Anterior cingulate cortex (tissue), 58 donors: ENCODE results near the gene GSG1.
A peak's percentile ranks its signal among the peaks of the same experiment; 100 is the strongest.
"Not testable (repeated sequence)": the region's sequence is repeated elsewhere in the genome, so short reads cannot be mapped to it uniquely, and the experiment has no call there.

Experiments
- DNase-seq, 58 donors: peaks; one replicate each; lab custom pipeline; 2025; lab: John Stamatoyannopoulos, UW

GSG1 gene

DNA sequence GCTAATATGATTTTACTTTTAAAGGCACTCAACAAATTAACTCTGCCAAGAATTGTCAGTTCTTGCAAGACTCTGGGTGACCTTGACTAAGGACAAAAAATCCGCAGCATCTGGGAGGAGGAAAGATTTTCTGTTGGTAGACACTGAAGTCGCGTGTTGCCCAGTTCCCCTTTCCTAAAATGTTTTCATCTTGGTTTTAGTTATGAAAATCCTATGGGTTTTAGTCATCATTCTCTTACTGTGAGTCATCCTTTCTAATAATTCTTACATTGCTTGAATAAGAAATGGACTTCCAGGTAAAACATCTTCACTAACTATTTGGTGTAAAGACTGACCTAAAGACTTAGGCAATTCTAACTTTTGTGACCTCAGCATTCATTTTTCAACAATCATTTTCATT, 9.1 kb downstream of the GSG1 start:
- DNase-seq: no peak

DNA sequence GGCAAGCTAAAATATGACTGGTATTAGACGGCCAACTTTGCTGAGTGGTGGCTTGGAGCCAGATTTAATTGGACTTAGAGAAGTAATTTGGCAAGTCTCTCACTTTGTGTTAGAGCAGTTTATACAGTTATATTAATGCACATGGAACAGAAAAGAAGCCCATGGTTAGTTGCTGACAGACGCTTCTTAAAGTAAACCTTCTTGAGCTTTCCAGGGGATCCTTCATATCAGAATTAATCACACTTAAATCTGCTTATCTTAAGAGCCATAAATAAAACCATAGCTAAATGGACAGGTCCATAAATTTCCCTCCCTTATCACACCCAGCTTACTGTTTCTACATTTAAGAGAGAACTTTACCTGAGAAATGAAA, 9.6 kb downstream of the GSG1 start:
- DNase-seq: no peak

- DNase-seq: no peak
These were observed 10.1 kb downstream of the GSG1 start for GRCh38 chr12:13093191-13093847.

DNA sequence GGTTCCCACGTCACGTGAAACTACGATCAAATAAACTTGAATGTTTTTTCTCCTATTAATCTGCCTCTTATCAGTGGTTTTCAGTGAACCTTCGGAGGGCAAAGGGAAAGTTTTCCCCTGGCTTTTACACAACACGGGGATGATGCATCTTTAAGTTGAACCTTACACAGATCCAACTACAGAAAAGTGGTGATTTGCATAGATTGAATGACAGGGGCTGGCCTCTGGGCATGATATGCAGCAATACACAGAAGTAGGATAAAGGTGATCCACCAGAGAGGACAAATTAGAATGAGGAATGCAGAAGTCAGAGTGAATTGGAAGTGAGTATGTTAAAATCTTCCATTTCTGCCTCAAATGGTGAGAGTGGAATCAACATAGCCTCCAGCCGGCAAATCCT, 11.6 kb downstream of the GSG1 start:
- no peak for DNase-seq

GRCh38 chr12:13090054-13090453, 13.4 kb downstream of the GSG1 start:
- DNase-seq: no peak

DNA sequence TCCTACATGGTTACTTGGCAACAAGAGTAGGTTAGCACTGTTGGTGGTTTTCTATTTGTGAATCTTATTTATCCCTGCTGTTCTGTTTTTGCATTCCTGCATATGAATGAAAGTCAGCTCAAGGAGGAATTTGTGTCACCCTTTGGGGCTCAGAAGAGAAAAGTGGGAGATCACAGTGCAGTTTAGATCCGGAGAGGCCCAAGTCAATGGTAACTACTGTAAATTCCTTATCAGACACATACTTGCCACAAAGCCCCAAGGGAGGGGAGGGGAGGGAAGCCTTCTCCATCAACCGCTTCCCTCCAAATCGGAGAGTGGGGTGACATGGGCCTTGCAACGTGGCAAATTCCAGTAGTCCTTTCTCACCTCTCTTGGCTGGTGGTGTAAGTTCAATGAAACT, 15.0 kb downstream of the GSG1 start:
- no peak for DNase-seq

- no peak for DNase-seq
These were observed 15.7 kb downstream of the GSG1 start for GRCh38 chr12:13087766-13088165.

GRCh38 chr12:13085968-13086686, 17.3 kb downstream of the GSG1 start:
- no peak for DNase-seq

DNA sequence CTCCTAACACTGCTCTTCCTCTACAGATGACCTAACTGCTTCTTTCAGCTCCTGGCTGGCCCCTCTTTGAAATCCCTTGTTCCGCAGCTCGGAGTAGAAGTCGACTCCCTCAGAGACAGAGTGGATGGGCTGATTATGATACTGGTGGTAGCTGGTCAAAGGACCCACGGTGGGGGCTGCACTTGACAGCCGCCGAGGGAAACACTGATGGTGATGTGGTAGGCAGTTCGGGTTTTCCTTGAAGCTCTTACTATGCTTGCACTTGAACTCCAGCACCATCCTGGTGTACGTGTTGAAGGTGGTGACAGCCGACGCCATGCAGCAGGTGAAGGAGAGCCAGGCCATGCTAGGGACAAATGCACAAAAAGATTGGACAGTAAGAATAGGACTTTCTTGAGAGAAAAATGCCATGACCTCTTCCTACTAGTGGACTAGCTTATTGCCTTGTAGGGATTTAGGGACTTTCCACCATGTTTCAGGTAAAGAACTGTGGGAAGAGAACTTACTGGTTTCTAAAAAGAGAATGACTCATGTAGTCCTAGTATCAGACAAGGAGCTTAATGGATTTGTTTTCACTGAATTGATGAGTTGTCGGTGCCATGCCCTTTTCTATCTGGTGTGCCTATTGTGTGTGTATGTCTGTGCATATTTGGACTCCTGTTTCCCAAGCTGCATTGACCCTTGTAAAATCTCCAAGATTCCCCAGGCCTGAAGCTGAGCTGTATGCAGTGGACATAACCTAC, 18.4 kb downstream of the GSG1 start:
- DNase-seq: no peak

- not testable (repeated sequence) for DNase-seq
These were observed 19.8 kb downstream of the GSG1 start for GRCh38 chr12:13083638-13084037.

GRCh38 chr12:13082861-13083260, 20.6 kb downstream of the GSG1 start:
- no peak for DNase-seq

DNA sequence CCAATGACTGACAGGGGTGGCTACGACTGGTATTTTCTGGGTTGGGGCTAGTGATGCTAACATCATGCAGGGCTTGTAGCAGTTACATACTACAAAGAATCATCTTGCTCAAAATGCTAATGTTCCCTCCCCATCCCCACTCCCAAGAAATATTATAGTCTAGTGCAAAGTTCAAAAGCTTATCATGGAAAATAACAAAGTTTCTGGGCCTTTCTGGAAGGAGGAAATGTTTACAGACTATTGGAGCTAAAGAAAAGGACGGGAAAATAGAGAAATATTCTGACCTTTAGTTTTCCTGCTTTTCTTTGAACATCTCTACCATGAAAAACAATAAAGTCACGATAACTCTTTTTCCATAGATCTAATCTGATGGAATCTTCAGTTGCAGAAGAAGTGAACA, 23.2 kb downstream of the GSG1 start:
- no peak for DNase-seq

DNA sequence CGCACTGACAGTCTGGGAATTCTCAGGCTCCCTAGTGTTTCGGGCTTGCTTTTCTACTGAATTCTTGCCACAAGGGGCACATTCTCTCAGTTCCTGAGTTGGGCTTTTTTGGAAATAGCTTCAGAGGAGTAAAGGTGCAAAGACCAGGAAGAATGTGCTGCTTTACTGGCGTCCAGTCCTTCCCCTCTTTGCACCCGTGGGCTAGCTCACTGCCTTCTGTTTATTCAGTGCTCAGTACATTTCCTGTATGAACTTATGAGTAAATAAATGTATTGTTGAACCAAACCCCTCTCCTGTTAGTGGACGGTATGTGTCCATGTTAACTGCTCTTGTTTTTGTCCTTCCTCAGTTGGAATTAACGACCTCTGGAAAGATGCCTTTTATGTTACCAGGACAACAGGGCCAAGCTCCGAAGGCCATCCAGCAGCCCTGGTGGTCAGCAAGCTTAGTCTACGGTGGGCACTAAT, 24.0 kb downstream of the GSG1 start:
- DNase-seq: no peak

DNA sequence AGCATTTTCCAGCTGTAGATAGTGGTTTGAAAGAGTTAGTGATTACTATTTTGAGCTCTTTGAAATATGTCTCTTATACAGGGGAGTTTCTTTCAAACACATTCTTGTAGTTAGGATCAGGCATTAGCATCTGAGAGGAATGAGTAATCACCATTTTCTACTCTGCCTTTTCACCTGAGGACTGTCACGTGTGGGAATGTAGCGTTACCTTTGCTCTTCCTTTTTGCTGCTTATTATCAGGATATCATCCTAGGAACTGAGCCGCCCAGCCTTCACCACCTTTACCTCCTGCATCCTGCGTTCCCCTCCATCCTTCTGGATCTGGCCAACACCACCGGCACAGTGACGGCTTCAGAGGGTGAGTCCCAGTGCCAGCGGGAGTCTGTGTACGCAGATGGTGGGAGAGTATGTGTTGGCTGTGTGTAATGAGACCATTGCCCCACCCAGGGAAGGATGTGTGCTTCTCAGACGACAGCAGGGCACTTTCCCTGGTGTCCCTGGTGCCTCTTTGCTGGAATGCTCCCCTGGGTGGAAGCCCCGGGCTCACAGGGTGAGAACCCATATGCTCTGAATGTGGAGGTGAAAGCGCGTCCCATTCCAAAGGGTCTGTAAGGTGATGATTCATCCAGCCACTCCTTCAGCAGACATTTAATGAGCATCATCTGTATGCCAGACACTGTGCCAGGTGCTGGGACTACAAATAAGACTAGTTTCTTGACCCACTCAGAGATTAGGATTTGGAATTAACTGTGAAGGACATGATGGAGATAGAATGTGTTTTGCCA, 27.5 kb downstream of the GSG1 start:
- DNase-seq: no peak

DNA sequence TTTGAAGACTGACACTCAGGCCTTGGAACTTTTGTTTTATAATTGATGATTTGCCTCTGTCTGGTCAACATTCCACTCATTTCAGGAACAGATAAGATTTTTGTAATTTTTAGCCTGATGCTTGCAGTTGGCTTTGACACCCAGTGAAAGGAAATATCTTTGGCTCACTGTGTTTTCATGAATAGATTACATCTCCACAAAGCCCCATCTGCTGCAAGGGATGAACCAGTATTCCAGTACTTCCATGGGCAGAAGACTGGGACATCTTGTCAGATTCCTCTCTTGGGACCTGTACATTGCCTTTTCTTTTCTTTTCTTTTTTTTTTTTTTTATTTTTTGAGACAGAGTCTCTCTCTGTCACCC, 28.4 kb downstream of the GSG1 start:
- peak in 1 of 58 donors; percentile 45 for DNase-seq

DNA sequence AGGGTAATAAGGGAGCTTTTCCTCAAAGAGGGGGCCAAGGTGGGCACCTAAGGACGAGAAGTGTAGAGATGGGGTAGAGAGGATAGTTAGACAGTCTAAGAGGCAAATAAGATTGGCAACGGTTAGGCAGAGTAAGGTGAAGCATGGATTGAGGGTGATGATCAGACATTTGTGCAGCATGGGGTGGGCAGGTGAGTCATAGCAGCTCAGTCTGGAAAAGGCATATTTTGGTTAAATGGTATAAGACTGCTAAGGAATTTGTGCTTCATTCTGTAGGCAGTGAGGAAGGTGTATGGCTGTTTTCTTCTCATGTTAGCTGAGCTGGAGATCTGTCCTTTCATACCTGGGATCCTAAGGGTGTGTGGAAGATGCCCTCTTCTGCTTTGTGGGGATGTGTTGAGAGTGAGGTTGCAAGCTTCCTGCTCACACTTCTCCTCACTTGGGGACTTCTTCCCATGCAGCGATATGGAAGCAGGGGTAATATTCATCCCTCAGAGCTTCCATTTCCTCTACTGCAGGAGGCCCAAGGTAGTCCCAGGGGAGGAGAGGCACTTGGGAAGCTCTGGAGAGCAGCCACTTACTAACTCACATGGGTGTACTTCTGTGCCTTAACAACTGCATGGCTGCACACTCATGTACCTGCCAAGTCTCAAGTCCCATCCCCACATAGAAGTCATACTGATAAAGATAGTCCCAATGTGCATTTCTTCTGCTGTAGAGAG, 28.9 kb downstream of the GSG1 start:
- no peak for DNase-seq

DNA sequence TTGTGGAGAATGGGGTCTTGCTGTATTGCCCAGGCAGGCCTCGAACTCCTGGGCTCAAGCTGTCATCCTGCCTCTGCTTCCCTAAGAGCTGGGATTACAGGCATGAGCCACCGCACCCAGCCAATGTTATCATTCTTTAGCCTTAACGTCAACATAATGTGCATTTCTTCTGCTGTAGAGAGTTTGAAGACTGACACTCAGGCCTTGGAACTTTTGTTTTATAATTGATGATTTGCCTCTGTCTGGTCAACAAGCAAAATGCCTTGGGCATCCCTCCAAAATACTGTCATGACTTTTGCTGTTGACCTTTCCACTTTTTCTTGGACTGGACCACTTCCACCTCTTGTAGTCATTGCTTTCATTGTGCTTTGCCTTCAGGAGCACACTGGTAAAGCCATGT, 30.3 kb downstream of the GSG1 start:
- no peak for DNase-seq

- DNase-seq: no peak
These were observed 31.9 kb downstream of the GSG1 start for GRCh38 chr12:13071305-13072280.

DNA sequence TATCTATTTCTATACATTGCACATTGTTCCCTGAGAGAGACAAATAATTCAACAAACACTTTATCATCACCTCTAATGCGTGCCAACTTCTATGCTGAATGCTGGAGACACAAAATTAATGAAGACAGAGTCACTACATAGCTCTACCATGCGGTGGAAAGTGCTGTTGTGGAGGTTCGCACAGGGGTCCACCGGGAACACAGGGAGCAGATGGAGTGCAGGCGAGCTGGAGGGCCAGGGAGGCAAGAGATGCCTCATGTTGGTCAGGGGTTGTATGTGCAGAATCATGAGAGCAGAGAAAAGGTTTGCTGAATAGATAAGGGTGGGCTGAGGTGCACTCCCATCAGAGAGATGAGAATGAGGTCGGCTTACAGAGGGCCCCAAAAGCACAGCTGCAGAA, 34.1 kb downstream of the GSG1 start:
- no peak for DNase-seq
